NCI-H82 (cell line): ENCODE data around the gene OLIG3.

Experiments
- DNase-seq: peaks from one replicate; lab custom pipeline; 2025; lab: John Stamatoyannopoulos, UW

Gene OLIG3

DNA sequence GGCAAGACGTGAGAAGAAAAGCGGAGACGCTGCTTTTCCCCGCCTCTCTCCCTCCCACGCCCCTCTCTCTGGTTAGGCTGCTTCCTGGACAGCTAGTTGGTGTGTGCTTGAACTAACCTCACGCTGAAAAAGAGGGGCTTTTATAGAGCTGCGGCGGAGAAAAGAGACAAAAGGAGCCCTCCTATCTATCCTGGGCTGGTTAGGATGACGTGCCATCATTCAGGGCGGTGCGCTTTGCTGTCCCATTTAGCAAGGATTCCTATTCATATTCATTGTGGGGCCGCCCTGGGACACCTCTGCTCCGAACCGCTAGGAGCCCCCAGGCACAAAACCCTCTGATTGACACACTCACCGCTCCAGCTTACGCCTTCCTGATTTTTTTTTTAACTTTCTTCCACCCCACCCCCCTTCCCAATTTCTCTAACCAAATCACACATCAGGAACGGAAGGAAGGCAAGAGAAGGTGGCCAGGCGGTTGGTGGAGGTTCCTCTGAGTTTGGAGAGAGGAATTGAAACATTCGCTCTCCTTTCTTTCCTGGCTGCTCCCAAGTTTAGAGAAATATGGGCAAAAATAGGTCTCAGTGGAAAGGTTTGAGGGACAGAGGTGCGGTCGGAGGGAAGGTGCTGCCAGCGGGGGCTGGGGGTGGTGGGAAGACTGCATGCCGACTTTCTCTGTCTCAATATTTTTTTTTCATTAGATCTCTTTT is at the start of gene OLIG3:
OLIG3 (minus strand) TSS at position 114 of the 707 bp plus-strand sequence. CDS start 224 bp downstream, outside the sequence.
- peak; percentile 31 for DNase-seq

DNA sequence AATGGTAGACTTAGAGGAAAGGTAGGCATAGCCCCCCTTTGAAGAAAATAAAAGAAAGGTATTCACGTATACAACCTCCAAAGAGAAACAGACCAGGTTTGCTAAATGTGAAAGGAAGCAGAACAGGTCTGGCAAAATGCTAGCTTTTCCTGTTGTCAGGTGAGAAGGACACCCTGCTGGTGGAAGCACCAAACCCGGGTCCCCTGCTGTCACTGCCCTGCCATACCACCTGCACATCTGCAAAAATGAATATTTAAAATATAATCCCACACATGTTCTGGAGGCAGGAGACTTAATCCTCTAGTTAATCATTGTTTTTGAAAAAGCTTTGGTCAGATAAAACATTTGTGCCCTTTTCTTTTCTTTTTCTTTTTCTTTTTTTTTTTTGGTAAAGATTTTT is 48.9 kb upstream of the OLIG3 start:
- no peak for DNase-seq

DNA sequence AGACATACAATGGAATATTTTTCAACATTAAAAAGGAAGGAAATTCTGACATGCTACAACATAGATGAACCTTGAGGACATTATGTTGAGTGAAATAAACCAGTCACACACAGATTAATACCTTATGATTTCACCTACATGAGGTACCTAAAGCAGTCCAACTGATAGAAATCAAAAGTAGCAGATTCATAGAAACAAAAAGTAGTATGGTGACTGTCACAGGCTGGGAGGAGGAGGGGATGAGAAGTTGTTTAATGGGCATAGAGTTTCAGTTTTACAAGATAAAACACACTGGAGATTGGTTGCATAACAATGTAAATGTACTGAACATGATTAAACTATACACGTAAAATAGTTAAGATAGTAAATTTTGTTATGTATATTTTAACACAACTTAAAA is 48.5 kb upstream of the OLIG3 start:
- no peak for DNase-seq

DNA sequence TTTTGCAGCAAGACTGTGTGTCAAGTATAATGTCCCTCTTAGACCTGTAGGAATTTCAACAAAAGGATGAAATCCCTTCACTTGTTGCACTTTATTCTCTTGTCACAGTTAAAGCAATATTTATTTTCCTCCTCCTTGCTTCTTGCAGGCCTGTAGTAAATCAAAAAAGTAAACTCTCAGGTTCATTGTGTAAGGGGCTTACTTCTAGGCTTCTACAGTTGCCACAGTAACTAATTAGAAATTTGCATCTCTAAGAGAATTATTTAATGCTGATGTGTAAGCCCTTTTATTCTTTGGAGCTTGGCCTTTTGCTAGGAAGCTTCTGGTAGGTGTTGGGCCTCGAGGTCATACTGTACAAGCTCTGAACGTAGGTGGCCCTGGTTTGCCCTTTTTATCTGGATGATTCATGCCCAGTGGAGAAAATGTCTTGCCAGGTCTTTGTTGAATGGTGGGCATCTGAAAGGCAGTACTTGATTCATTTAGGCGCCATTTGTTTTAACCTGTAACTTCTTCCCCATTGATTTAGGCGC is 47.4 kb upstream of the OLIG3 start:
- DNase-seq = no peak

DNA sequence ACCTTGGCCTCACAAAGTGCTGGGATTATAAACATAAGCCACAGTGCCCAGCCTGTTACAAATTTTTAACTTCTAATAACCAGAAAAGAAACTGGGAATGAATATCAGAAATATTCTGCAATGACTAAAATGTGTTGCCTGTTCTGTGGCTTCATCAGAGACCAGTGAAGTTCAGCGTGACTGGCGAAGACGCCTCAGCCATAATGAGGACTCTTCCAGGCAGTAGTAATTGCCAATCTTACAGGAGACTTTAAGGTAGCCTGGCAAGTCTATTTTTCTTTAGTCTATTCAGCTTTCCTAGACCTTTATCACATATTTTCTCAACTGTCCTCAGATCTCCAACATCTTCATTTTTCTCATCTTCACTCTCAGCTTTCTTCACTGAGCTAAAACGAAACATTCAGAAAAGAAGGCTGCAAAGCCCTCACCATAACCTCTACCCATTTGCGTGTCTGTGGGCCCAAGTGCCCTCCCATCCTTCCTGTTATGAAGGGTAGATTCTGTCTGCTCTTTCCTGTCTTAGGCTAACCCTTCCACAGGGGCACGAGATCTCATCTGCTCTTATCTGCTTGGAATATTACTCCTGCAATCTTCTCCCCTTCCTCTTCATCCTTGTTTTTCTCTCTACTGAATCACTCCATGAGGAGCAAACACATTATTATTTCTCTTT is 42.0 kb upstream of the OLIG3 start:
- no peak for DNase-seq

DNA sequence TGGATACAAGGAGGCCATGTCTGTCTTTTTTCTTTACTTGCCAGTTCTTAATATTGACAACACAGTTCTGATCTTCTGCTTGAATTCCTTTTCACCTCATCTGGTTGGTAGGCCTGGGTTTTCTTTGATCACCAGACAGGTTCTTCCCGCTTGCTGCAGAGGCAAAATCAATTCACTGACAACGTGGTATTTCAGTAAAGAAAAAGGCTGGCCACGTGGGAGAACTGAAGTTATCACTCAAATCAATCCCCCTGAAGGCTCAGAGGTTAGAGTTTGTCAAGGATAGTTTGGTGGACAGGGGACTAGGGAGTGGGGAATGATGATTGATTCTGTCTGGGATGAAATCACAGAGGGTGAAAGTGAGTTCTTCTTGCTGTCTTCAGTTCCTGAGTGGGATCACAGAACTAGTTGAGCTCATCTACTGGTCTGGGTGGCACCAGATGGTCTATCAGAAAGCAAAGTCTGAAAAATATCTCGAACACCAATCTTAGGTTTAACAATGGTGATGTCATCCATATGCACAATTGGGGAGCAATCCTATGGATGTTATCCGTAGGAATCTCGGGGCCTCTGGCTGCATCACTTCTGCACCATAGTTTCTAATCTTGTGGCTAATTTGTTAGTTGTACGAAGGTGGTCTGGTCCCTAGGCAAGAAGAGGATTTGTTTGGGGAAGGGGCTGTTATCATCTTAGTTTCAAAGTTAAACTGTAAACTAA is 37.3 kb upstream of the OLIG3 start:
- no peak for DNase-seq

DNA sequence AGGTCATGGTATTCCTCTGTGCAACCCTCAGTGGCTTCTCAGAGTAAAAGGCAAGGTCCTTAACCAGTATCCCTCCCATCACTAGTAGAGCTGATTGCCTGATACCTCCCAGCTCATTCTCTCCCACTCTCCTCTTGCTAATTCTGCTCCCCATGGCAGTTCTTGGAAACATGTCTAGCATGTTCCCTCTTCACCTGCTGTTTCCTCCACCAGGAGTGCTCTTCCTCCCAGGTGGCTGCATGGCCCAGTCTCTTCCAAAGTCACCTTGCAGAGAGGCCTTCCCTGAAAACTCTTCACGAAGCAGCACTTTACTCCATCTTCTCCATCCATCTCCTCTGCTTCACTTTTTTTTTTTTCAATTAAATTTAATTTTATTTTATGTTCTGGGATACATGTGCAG is 36.2 kb upstream of the OLIG3 start:
- no peak for DNase-seq

DNA sequence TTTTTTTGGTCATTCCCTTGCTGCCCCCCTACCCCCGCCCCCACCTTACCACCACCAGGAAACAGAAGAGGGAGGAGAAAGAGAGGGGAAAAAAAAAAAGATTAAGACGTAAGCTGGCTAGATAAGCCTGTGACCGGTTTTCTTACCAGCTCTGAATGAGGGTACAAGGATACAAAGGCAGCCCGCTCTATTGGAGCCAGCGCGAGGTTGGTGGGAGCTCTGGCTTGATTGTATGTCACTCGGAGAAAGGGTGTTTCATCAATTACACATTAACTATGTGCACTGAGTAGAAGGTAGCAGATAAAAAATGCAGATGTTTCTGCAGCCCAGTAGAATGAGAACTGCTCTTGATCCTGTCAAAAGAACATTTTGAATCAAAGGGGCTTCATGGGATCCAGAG is 28.6 kb upstream of the OLIG3 start:
- DNase-seq = peak; percentile 42

DNA sequence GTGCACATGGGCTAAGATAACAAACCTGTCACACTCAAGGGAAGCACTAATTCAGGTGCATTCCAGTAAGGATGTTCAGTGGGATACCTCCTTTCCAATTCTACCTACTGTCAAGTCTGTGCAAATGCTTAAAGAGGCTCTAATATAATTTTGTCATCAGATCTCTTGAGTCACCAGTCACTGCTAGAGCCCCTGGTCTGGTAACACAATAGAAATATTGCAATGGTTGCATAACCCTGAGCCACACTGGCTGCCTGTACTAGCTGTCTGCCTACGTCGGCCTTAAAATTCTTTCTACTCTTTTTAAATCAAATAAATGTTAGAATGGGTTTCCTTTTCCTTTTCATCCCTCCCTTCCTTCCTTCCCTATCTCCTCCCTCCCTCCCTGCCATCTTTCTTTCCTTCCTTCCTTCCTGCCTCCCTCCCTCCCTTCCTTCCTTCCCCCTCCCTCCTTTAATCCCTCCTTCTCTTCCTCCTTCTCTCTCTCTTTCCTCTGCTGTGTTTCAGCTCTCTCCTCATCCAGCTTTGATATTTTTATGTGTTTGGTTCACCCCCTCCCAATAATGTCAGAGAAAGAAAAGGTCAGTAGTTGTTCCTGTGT is 28.1 kb upstream of the OLIG3 start:
- peak; percentile 5 for DNase-seq

DNA sequence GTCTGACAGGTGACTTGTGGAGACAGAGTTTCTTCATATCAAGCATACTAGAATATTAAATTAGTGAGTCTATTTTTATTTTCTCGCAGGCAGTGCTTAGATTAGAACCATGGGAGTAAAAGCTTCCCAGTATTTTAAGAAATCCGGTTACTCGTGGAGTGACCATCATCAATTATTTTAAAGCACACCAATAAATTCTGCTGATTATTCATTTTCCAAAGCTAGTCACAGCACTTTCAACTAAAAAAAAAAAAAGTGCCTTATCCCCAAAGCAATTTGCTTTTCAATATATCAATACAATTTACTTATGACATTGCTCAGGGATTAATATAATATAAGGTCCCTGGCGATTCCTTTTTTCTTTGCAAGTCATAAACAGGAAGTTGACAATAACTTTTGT is 26.3 kb upstream of the OLIG3 start:
- no peak for DNase-seq

DNA sequence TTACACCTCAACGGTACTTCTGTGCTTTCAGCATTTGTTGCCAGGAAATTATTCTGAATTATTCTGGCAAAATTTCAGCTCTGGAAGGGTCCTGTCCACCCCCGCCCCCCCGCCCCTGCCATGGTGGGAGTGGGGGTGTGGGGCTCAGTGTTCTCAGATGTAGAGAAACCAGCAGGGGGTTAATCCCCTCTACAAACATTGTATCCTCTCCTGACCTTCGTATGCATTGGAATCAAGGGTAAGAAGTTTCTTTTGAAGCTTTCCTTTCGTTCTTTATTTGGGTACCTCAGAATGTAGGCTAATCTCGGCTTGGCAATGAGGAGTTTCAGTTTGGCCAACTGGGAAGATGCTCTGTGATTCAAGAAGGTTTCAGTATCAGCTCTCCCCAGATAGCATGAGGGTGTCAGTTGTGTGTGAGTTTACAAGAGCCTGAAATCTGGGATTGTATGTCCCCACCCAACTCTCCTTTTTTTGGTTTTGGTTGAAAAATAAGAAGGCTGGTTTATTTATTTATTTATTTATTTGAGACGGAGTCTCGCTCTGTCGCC is 25.5 kb upstream of the OLIG3 start:
- no peak for DNase-seq

DNA sequence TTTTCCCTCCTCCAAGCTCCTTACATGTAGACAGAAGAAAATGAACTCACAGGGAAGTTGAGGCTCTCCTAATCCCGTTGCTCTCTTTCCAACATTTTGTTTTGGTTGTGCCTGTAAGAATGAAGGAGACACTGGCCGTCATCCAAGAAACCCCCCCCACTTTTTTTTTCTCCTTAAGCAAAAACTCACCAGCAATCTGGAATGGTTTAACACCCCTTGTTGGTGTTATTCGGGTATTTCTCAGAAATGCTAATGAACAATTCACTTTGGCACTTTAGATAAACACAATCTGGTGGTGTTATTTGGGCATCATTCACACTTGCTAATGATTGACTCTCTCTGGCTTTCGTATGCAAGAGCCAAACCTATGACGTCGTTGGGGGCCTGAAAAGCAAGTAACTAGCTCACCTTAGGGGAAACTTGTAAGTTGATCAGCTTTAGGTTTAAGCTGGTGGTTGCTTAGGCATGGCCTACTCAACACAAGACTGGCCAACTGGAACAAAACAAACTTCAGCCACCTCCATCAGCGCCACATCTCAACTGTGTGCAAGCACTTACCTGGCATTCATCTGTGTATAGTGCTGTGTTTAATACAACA is 24.3 kb upstream of the OLIG3 start:
- no peak for DNase-seq

DNA sequence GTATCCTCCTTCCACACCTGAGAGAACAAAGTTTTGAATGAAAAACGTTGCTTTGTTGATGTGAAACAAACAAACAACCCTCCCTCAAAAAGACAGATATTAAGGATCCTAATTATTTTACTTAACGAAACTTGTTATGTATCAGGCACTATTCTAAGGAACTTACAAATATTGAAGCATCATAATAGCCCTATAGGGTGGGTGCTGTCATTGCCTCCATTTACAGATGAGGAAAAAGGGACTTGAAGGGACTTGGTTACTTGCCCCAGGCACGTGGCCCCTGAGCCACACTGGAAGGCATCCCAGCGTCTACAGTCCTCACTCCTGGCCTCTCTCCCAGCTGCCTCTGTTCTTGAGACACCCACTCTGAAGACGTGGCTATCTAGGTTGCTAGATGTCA is 20.2 kb upstream of the OLIG3 start:
- DNase-seq = no peak

DNA sequence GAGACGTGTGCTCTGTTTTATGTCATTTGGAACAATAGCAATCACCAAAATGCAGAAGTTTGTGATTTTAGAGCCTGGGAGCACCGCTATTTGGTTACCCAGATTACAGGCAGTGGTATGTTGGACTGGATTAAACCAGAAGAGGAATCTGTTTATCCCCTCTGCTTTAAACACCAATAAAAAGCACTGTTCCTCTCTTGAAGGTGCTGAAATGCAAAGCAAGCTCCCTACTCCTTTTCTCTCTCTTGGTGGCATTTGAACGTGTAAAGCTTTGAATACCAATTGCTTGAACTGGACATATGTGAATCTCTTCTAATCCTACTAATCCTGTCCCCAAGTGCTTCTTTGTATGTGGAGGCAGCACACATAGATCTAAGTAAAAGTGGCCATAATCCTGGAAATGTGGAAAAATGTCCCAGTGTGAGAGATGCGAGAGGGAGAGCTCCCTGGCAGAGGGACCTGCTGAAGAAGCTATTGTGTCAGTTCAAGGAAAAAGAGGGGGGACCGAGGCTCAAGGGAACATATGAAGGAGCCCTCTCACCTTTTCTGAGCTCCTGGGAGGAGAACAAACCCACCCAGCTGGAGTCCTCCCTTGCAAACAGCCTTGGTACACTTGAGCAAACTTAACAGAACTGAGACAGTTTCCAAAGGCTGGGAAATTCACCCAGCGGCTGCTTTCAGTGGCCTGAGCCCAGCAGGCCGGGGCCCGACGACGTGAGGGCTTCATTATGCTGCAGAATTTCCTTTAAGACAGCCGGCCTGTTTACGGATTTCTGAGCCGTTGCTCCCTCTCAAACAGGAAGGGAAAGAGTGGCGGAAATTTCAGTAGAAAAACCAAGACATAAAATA is 18.8 kb upstream of the OLIG3 start:
- peak; percentile 59 for DNase-seq

DNA sequence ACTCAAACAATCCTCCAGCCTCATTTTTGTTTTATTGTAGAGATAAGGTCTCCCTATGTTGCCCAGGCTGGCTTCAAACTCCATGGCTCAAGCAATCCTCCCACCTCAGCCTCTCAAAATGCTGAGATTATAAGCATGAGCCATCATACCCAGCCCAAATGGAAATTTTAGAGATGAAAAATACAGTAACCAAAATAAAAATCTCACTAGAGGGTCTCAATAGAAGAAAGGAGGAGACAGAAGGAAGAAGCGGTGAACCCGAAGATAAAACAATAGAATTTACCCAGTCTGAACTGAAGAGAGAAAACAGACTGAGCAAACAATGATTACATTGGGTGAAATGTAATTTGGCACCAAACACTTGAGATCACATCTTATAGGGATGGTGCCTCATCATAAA is 16.7 kb upstream of the OLIG3 start:
- DNase-seq = no peak

DNA sequence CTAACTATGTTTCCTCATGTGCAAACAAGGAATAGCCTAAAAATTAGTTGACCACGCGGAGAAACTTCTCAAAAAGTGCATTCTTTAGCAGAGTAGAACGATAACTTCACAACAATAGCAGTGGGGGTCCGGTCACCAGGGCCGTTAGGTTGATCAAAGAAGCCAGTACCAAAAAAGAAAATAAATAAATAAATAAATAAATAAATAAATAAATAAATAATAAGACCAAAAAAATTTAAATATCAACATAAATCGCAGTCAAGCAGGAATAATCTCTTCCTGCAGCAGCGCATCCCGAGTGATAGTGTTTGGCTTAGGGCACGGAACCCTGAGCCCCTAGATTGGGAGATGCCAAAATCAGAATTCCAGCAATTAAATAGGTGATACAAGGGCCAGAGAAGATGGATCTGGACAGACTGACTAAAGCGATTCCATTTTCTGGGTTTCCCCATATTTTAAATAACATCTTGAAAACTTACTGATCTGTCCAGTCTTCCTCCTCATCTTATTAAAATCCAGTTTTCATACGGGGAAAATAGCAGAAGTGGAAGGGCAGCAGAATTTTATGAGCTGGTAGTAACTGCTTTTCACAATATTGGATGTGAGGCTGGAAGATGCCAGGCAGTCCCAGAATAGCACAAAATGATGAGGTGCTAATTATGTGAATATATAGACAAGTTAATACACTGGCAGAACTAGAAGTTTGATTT is 4.4 kb upstream of the OLIG3 start:
- no peak for DNase-seq

DNA sequence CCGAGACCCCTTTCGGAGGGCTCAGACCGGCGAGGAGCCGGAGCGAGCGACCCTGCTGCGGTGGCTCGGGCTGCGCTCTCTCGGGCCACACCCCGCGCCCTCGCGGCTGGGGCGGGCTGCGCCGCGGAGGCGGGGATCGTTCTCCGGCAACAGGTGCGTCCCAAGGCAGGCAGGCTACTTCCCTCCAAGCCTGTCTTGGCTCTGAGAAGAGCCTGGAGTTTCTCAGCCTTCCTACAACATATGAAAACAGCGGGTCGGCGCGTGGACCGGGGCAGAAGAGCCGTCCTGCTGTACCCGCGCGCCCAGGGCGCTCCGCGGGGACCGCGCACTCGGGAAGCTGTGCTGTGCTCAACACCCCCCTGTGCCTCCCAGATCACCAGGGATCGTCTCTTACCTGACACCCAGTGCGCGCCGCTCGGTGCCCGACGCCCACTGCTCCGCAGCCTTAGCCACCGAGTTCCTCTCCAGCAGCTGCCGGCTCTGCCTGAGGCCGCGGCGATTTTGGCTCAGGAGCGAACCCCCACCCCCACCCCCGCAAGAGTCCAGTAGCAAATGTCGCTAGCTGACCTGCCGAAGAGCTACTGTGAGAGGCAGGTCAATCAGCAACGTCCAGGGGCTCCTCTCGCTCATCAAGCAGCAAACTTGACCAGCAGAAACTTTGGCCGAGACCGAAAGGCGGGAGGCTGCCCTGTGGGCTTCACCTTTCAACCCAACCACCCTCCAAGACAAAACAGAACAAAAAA is 3.7 kb upstream of the OLIG3 start:
- DNase-seq = peak; percentile 31

DNA sequence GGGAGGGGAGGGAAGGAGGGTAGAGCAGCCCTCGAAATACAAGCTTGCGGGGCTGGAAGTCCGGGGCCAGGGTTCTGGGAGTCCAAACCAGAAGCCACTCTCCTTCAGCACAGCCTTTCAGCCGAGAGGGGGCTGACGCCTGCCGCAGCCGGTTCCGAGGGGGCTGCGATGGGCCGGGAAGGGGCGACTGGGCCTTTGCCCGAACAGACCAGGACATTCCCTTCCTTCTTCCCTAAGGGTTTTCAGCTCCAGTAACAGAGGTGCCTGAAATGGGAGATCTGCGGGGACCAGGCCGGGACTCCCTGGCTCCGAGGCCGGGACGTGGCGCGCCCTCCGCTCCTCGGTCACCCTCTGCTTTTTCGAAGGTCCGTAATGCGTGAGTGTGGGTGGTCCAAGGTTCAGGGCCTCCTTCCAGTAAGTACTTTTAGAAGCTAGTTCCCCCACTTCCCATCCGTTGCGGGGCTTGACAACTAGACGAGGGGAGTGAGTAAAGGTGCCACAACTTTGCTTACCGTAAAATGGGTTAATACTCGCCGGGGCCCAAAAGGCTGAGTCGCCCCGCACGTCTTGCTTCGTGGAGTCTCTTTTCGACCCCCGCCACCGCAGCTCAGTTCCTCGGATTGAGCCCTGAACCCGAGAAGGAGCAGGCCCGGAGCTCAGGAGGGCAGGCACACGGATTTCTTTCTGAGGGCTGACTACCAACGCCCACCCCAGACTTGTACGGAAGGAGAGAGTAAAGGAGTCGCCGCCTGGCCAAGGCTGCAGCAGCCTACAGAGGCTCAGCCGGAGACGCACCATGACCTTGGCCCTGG is 2.9 kb upstream of the OLIG3 start:
- no peak for DNase-seq

DNA sequence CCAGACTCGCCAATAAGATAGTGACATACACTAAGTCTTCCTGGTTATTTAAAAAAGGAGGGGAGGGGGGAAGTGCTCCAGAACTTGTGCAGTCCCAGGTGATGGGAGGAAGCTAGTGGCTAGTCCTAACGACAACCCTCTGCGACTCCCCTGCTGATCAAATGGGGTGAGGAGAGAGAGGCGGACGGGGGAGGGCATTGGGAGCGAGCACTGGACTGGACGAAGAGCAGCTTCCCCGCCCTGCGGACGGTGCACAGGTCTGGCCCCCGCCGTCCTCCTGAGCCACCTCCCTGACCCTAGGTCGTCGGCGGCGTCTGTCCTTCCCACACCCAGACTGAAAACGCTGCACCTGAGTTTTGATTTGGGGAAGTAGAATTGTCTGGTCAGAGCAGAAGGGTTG is 2.2 kb upstream of the OLIG3 start:
- DNase-seq = no peak
